Testis (tissue), 2 donors: ENCODE results near the gene AOAH.

Experiments used
- CTCF ChIP-seq, 3 experiments: fragments of 450-650 bp in 2 of 3; fragments of 200-600 bp in 1 of 3; sonication (generic) in 1 of 3; IDR thresholded peaks; one replicate each; pipeline ENCODE4 v1.5.1; 2016 to 2019; ENCODE audit warnings: antibody characterized with exemption in 3 of 3, mild to moderate bottlenecking in 2 of 3, moderate library complexity in 1 of 3
- POLR2A ChIP-seq: fragments of 450-650 bp; IDR thresholded peaks from one replicate; pipeline ENCODE4 v1.6.1; 2017; ENCODE audit warnings: antibody characterized with exemption, mild to moderate bottlenecking, moderate library complexity

- TF ChIP-seq POLR2A: no peak
- no peak for TF ChIP-seq CTCF (IDR thresholded peaks at IDR 0.05)
Observed at GRCh38 chr7:36750451-36750850, 26.2 kb upstream of the AOAH start.
